NCI-H226 (cell line): ENCODE measurements around the gene PRKAR1B.

ENCODE experiments used
- DNase-seq: peaks from one replicate; pipeline ENCODE4 v3.0.0-alpha.2; 2015

PRKAR1B gene

GRCh38 chr7:534075-534474 lies 193.0 kb downstream of the PRKAR1B start:
- no peak for DNase-seq

GRCh38 chr7:533266-533665 lies 193.8 kb downstream of the PRKAR1B start:
- DNase-seq: no peak

DNA sequence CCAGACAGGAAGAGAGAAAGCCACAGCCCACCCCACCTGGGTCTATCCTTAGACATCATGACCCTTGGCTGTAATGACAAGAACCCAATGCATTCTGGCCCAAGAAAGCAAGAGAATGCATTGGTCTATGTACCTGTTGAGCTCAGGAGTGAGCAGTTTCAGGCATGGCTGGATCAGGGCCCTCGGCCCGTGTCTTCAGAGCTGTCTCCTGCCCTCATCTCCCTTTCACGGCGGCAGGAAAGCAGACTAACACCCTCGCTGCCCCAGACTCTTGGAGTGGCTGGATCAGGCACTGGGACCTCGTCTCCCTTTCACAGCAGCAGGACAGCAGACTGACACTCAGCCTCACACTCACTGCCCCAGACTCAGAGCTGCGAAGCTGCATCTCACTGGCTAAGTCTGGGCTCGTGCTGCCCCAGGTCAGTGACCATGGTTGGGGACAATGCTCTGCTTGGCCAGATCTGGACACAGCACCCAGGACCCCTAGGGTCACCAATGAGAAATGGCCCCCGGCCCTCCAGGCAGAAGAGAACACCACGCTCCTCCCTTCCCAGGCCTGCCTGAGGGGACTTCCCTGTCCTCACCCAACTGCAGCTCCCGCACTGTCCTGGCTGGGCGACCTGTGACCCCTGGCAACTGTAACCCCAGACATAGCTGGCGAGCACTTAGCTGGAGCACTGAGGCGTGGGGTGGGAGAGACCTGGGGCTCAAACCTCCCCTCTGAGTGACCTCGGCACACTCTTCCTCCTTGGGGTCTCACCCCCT lies 194.5 kb downstream of the PRKAR1B start:
- DNase-seq: no peak

GRCh38 chr7:531777-532176 lies 195.3 kb downstream of the PRKAR1B start:
- no peak for DNase-seq

GRCh38 chr7:528451-528850 lies 198.6 kb downstream of the PRKAR1B start:
- DNase-seq: no peak

GRCh38 chr7:527723-528122 lies 199.4 kb downstream of the PRKAR1B start:
- no peak for DNase-seq

GRCh38 chr7:526460-527034 lies 200.5 kb downstream of the PRKAR1B start:
- DNase-seq: no peak

DNA sequence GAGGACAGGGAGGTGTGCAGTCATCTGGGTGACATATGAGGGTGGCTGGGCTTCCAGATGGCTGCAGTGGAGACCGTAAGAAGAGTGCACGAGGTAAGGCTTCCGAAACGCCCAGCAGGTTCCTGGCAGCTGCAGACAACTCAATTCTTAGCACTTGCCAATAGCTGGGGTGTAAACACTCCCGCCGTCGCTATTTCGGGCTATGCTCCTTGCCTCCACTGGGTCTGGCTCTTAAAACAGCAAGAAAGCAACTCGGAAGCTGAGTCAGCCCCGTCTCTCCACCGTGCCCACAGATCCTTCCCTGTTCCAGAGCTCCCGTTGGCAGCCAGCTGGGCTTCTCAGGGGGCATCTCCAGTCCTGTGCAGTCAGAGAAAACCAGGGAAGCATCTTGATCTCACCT lies 201.3 kb downstream of the PRKAR1B start:
- no peak for DNase-seq

DNA sequence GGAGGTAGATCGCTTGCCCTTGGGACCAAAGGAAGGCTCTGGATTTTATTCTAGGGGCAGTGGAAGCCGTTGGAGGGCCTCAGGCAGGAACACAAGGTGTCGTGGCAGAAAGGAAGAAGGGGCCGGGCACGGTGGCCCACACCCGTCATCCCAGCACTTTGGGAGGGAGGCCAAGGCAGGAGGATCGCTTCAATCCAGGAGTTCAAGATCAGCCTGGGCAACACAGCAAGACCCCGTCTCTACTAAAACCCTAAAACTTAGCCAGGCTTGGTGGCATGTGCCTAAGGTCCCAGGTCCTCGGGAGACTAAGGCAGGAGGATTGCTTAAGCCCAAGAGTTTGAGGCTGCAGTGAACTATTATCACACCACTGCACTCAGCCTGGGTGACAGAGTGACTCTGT lies 202.3 kb downstream of the PRKAR1B start:
- no peak for DNase-seq

- no peak for DNase-seq
Observed at GRCh38 chr7:523347-524336, 203.4 kb downstream of the PRKAR1B start.

DNA sequence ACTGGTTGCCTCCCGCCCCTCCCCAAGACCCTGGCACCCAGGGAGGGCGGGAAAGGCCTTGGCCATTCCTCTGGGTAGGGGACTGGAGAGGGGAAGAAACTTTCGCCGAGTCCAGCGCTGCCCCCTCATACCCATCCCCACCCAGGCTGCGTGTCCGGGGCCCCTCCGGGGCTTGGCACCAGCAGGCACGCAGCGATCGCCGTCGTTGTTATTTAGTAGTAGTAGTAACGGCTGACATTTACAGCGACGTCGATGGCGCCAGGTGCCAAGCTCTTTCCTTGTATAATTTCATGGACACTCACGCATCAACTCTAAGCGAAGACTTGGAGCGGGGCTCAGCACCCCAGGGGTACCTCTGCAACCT lies 204.1 kb downstream of the PRKAR1B start:
- DNase-seq: no peak

- DNase-seq: peak; percentile 77
Observed at GRCh38 chr7:522071-522950, 204.8 kb downstream of the PRKAR1B start.

DNA sequence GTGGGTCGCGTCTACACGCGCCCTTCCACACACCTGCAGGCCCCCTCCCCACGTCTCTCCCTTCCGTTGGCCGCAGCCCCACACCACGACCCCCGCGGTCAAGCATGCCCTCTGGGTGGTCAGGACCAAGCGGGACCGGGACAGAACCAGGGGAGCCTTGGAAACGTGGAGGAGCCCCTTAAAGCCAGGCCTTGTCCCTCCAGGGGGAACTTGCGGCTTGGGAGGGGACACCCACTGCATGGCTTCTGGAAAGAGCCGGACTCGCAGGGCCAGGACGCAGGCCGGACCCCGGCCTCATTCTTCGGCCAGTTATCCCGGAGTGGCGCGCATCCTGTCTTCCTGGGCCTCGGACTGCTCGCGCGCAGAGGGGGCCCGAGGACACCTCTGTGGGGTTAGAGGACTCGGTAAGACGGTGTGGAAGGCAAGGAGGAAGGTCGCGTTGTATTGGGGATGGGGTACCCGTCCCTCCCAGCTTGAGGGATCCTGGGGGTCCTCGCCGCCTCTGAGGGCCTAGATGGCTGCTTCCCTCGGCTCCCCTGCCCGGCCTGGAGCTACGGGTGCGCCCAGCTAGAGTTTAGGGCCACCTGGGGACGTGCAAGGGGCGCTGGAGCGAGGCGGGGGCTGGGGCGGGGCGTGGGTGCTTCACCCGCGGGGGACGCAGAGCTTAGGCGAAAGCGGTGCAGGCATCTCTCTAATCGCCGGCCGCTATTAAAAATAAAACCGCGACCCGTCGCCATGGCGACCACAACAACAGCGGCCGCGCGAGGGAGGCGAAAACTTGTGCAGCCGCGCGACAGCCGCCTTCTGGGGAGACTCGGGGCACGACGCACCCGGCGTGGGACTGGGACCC lies 205.6 kb downstream of the PRKAR1B start:
- peak; percentile 63 for DNase-seq

DNA sequence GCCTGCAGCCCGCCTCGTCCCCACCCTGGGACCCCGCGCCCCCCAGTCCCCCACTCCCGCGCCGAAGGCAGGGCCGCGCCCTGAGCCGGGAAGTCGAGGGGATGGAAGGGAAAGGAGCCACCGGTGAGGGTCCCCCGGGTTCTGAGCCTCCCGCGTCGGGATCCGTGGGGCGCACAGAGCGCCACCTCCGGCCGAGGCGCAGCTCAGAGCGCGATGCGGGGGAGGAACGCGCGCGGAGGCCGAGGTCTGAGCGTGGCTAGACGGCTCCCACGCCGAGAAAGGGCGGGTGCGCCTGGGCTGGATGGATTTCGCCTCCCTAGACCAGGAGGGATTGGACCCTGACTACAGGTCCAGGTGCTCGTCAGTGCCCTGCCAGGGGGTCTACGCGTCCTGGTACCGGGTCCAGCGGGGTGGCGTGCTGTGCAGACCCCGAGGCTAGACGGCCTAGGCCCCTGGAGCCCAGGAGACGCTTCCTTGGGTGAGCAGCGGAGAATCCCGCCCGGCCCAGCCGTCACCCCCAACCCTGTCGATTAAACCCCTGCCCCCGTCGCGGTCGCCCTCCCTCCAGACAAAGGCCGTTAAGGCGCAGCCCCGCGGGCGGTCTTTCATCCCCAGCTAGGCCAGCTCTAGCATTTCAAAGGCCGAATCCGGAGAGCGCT lies 206.4 kb downstream of the PRKAR1B start:
- DNase-seq: peak; percentile 64

- DNase-seq: peak; percentile 82
Observed at GRCh38 chr7:519484-520390, 207.3 kb downstream of the PRKAR1B start, which contains the start of gene PDGFA. PDGFA (minus strand) TSS chr7:519846; CDS start chr7:519001, 845 bp downstream.

- DNase-seq: peak; percentile 89
Observed at GRCh38 chr7:518630-519483, 208.2 kb downstream of the PRKAR1B start.

DNA sequence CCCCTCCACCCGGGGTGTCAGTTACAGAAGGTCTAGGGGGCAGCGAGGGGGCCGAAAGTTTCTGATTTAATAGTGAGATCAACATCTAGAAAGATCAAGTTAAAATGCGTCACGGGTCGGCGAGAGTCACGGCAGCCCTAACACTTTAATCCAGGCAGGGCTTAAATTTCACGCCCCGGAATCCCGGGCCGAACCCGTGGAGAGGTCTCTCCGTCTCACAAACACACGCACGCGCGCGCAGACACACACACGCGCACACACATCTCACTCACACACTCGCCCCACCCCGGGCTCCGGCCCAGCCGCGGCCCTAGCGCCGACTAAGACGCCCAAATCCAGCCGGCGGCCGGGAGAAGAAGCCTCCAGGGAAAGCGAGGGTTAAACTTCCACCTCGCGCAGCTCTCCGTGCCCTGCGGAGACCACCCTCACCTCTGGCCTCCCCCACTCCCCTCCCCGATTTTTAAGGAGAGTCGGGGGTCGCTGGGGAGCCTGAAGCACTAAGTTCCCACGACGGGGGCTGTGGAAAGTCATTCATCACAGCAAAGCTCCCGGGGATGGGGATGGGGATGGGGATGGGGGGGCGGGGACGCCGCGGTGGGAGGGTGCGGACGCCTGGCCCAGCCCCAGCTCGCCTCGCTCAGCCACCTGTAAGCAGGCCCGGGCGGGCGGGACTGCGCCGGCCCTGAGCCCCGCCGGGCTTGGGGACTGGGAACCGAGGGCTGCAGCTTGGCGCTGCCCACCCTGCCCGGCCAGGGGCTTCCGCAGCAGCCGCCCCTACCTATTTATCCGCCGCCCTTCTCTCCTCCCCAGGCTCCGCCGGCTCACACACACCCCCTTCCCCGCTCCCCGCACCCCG lies 209.1 kb downstream of the PRKAR1B start:
- DNase-seq: peak; percentile 62
